ENCODE results near the gene LGALS16. TPM values are rescaled to one million over a fixed set of nuclear protein-coding genes. Genes with fewer than 3 reads are reported as not detected.

Gene LGALS16
- total RNA-seq, 1 experiment from 2014 or later: not detected

GRCh38 chr19:39701291-39701690 lies 45.6 kb downstream of the LGALS16 start:
- H3K14ac ChIP-seq (ENCODE audit: insufficient read depth, low read length): no peak overlapping the region
- no peak overlapping the region for H4K8ac ChIP-seq (replicated peaks; ENCODE audit: insufficient read length, low read depth, low read length)
- no peaks in the 10 kb centered on the region for H3K9me3 ChIP-seq (ENCODE audit: control insufficient read depth, low read depth, low read length)
- H3K18ac ChIP-seq (ENCODE audit: insufficient read length, low read depth, low read length): no peak overlapping the region
- H3K23me2 ChIP-seq (ENCODE audit: insufficient read length, low read depth, low read length, poor library complexity, severe bottlenecking): no peaks in the 10 kb centered on the region
- no peak overlapping the region for H3K4me2 ChIP-seq (ENCODE audit: insufficient read depth, insufficient read length, low read length)
- no peaks in the 10 kb centered on the region for H3K79me1 ChIP-seq (ENCODE audit: insufficient read depth, low read depth, low read length, poor library complexity, severe bottlenecking)
- H4K91ac ChIP-seq (ENCODE audit: insufficient read length, low read depth, low read length): no peak overlapping the region
- Mint-ChIP-seq H3K4me3 (no peak overlapping the region), H3K9me3 (no peaks in the 10 kb centered on the region), H3K36me3 (ENCODE audit: insufficient read depth in 1 of 3, low read depth in 3 of 3) (no peaks in the 10 kb centered on the region), H3K4me1 (no peaks in the 10 kb centered on the region), H3K27me3 (ENCODE audit: low read depth) (peaks cover 2% of the 10 kb centered on the region; the same call in 1 of the 2 replicates), H3K27ac (no peak overlapping the region)
- no peak overlapping the region for H2BK15ac ChIP-seq (ENCODE audit: low read depth, low read length)
- H3K27ac ChIP-seq (ENCODE audit: insufficient read length, low read depth, low read length): no peak overlapping the region
- H2BK5ac ChIP-seq (ENCODE audit: insufficient read length, low read length): no peak overlapping the region
- no peaks in the 10 kb centered on the region for H3K79me2 ChIP-seq (ENCODE audit: insufficient read depth, low read length)
- H4K20me1 ChIP-seq (ENCODE audit: control insufficient read depth, insufficient read depth, insufficient read length): no peaks in the 10 kb centered on the region
- H2AFZ ChIP-seq (ENCODE audit: low read length): no peak overlapping the region
- no peak overlapping the region for H4K5ac ChIP-seq (ENCODE audit: insufficient read length, low read depth, low read length)
- no peak for DNase-seq
- no peak overlapping the region for H3K4ac ChIP-seq (ENCODE audit: low read depth, low read length)
- H2BK120ac ChIP-seq (ENCODE audit: low read depth, low read length, poor library complexity, severe bottlenecking): no peak overlapping the region
- no peak overlapping the region for H3K9ac ChIP-seq (ENCODE audit: extremely low read depth, insufficient read length, low read length)
- no peaks in the 10 kb centered on the region for H3K4me1 ChIP-seq (ENCODE audit: insufficient read depth, low read length)
- no peak overlapping the region for H2BK20ac ChIP-seq (ENCODE audit: low read depth, low read length, poor library complexity, severe bottlenecking)
- WGBS (ENCODE audit: extremely low coverage, insufficient read length, low lambda C conversion rate): no CpG with 5 or more reads among the region's 5 CpGs
- H3T11ph ChIP-seq (ENCODE audit: low read length): no peak overlapping the region
- H3K23ac ChIP-seq (ENCODE audit: insufficient read length, low read depth, low read length): no peak overlapping the region
- H2AK5ac ChIP-seq (ENCODE audit: insufficient read length, low read length): no peak overlapping the region
- no peak overlapping the region for H3K56ac ChIP-seq (ENCODE audit: insufficient read length, low read depth, low read length)
- no peak overlapping the region for H2BK12ac ChIP-seq (ENCODE audit: insufficient read length, low read depth, low read length)
- no peaks in the 10 kb centered on the region for H3K27me3 ChIP-seq (ENCODE audit: insufficient read depth, low read length)
- no peak for TF ChIP-seq CTCF (conservative IDR thresholded peaks at IDR 0.05)

All from H9 (cell line).